Gastrocnemius medialis (tissue), 4 donors: ENCODE data around the gene RSPH1. TPM values are rescaled to one million over a fixed set of nuclear protein-coding genes. Genes with fewer than 3 reads are reported as not detected.

ENCODE experiments used
- ATAC-seq, 2 donors: fragments of 150-250 bp; one replicate each; pipeline ENCODE4 v1.9.1; 2016
- DNase-seq, 2 donors: peaks; one replicate each; pipeline ENCODE4 v3.0.0-alpha.2; 2019
- H3K27ac ChIP-seq, 4 donors: fragments of 200-600 bp; sonication (generic); 1 replicate in 1 of 4; 2 replicates in 3 of 4; pipeline ENCODE4 v1.5.1; 2016 to 2018; ENCODE audit warnings: mild to moderate bottlenecking in 2 of 4, moderate library complexity in 1 of 4
- H3K27me3 ChIP-seq, 3 donors: fragments of 200-600 bp; sonication (generic) in 2 of 3; 1 replicate in 1 of 3; 2 replicates in 2 of 3; pipeline versions ENCODE4 v1.5.1 to v1.6.0; 2016 to 2019; ENCODE audit warnings: mild to moderate bottlenecking in 1 of 3, moderate library complexity in 1 of 3
- H3K36me3 ChIP-seq, 2 donors: fragments of 200-600 bp; sonication (generic) in 1 of 2; one replicate each; pipeline ENCODE4 v1.5.1; 2017 to 2018
- H3K4me1 ChIP-seq, 2 donors: fragments of 200-600 bp; sonication (generic) in 1 of 2; one replicate each; pipeline ENCODE4 v1.5.1; 2016 to 2017; ENCODE audit warnings: mild to moderate bottlenecking in 2 of 2
- H3K4me3 ChIP-seq, 4 donors: fragments of 200-600 bp; sonication (generic) in 3 of 4; 1 replicate in 1 of 4; 2 replicates in 3 of 4; pipeline ENCODE4 v1.5.1; 2016 to 2019; ENCODE audit warnings: mild to moderate bottlenecking in 2 of 4
- H3K9me3 ChIP-seq, 3 donors: fragments of 200-600 bp; sonication (generic) in 2 of 3; 1 replicate in 1 of 3; 2 replicates in 2 of 3; pipeline ENCODE4 v1.5.1; 2016 to 2019
- CTCF ChIP-seq, 5 experiments: fragments of 450-650 bp in 3 of 5; fragments of 200-600 bp in 2 of 5; sonication (generic) in 2 of 5; IDR thresholded peaks in 4 of 5; conservative IDR thresholded peaks in 1 of 5; 1 replicate in 4 of 5; 2 replicates in 1 of 5; pipeline ENCODE4 v1.5.1; 2016 to 2019; ENCODE audit warnings: antibody characterized with exemption in 5 of 5, mild to moderate bottlenecking in 3 of 5, moderate library complexity in 3 of 5
- POLR2A ChIP-seq, 2 donors: fragments of 450-650 bp; IDR thresholded peaks; one replicate each; pipeline ENCODE4 v1.6.1; 2017; ENCODE audit warnings: antibody characterized with exemption in 2 of 2, mild to moderate bottlenecking in 2 of 2, moderate library complexity in 2 of 2
- in situ Hi-C, 4 donors: fragments of 200-750 bp; cut with MboI; loops; one replicate each; pipeline versions ENCODE4 v1.15.0 to v1.8.0; 2017; ENCODE audit warnings: low sequenced_read_pairs in 4 of 4
- intact Hi-C: fragments of 100-400 bp; cut with DNase I; formaldehyde crosslinking; loops from one replicate; pipeline ENCODE4 v1.15.1; 2023; ENCODE audit warnings: low total_unique reads
- total RNA-seq, 4 donors: library from RNA; depleted of rRNA; stranded (reverse); fragments of >200 nt; gene quantifications; one replicate each; pipeline versions ENCODE4 v1.1.0 to v1.2.3, GENCODE V29; 2016

Gene RSPH1
- total RNA-seq, 4 donors from 2014 or later = 0.29 TPM; not detected in 3

DNA sequence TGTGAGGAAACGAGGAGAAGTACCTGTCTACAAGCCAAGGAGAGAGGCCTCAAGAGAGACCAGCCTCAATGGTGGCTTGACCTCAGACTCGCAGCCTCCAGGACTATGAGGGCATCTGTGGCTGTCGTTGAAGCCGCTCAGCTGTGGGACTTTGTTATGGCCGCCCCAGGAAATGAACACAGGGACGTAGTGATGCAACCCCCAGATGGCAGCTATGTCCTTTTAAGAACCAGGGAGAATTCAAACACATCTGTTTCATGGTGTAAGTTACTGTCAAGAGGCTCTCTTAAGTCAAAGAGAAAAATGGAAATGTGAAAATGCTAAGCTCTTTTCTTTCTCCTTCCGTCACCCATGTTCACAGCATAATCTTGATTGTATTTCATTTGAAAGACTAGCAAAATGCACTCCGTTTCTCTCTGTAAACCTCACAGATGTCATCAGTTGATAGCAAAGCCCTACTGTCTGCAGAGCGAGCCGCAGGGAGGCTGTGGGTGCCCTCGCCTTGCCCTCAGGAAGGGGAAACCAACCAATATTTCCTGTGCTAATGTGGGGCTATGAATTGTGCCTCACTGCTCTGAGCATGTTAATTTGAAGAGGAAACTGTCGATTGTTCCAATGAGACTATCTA is 71.0 kb downstream of the RSPH1 start:
- no peak overlapping the region for H3K4me3 ChIP-seq
- in situ Hi-C loops = loop anchor here in 1 of 4 donors (25.0 kb wide), 1 partner anchor 88 kb away; no protein-coding TSS in a partner anchor
- intact Hi-C loops = no loop called here
- DNase-seq (no peak), ATAC-seq (no peak)
- peaks cover 5 to 32% (median 24%) of the 10 kb centered on the region in 3 donors for H3K27me3 ChIP-seq
- TF ChIP-seq CTCF (IDR thresholded peaks at IDR 0.05 in 4 of 5, conservative IDR thresholded peaks at IDR 0.05 in 1 of 5) (no peak), POLR2A (IDR thresholded peaks at IDR 0.05) (no peak)
- H3K9me3 ChIP-seq = no peaks in the 10 kb centered on the region
- no peaks in the 10 kb centered on the region for H3K36me3 ChIP-seq
- no peak overlapping the region for H3K27ac ChIP-seq
- H3K4me1 ChIP-seq = no peaks in the 10 kb centered on the region

GRCh38 chr21:42423685-42424084 is 72.3 kb downstream of the RSPH1 start:
- Histone ChIP-seq H3K9me3 (no peaks in the 10 kb centered on the region), H3K27ac (no peak overlapping the region), H3K4me1 (no peaks in the 10 kb centered on the region), H3K27me3 (peaks cover 5 to 28% (median 24%) of the 10 kb centered on the region in 3 donors), H3K4me3 (no peak overlapping the region), H3K36me3 (no peaks in the 10 kb centered on the region)
- DNase-seq (no peak), ATAC-seq (no peak)
- intact Hi-C loops (no loop called here), in situ Hi-C loops (no loop called here)
- TF ChIP-seq CTCF (IDR thresholded peaks at IDR 0.05 in 4 of 5, conservative IDR thresholded peaks at IDR 0.05 in 1 of 5) (no peak), POLR2A (IDR thresholded peaks at IDR 0.05) (no peak)

DNA sequence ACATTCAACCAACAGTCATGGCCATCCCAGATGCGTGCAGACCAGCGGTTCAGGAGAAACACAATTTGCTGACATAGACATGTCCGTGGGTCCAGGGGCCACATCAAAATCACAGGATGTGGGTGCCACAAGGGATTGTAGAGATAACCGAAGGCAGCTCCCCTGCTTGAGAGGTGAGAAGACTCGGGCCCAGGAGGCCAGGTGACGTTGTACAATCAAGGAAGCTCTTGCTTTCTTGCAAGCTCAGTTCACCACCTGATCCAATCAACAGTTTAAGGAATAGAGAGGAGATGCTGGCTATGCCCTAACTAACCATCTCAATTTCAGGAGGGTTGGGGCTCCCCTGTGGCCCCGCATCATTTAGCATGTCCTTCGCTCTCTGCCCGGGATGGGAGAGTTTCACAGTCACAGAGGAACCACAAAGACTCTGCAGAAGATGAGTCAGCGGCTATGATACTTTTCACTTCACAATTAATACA is 72.8 kb downstream of the RSPH1 start:
- intact Hi-C loops = no loop called here
- Histone ChIP-seq H3K4me3 (no peak overlapping the region), H3K27me3 (peaks cover 5 to 29% (median 27%) of the 10 kb centered on the region in 3 donors), H3K36me3 (no peaks in the 10 kb centered on the region), H3K4me1 (no peaks in the 10 kb centered on the region), H3K27ac (no peak overlapping the region), H3K9me3 (no peaks in the 10 kb centered on the region)
- DNase-seq = no peak
- in situ Hi-C loops = no loop called here
- ATAC-seq = no peak
- TF ChIP-seq POLR2A (IDR thresholded peaks at IDR 0.05) (no peak), CTCF (IDR thresholded peaks at IDR 0.05 in 4 of 5, conservative IDR thresholded peaks at IDR 0.05 in 1 of 5) (no peak)

Other genes with a start within 250 kb of the RSPH1 start
- gene TFF3, start 180.8 kb downstream of the RSPH1 start, total RNA-seq = 1 to 10 TPM in 1 of 4 donors, under 1 TPM in 3; 0.64 to 4.7 (median 0.89) TPM
- not detected for gene TFF2, start 145.2 kb downstream of the RSPH1 start, total RNA-seq
- gene TFF1, start 129.7 kb downstream of the RSPH1 start, total RNA-seq = not detected
- gene TMPRSS3, start 100.2 kb downstream of the RSPH1 start, total RNA-seq = not detected
- gene UBASH3A, start 92.3 kb downstream of the RSPH1 start, total RNA-seq = under 1 TPM in 1 of 4 donors, not detected in 3; 0.41 TPM
- gene SLC37A1, start 17.6 kb upstream of the RSPH1 start, total RNA-seq = 10 to 100 TPM in 2 of 4 donors, 1 to 10 TPM in 2; 8.3 to 16.1 (median 12.4) TPM
- gene PDE9A, start 157.4 kb upstream of the RSPH1 start, total RNA-seq = 1 to 10 TPM; 1.4 to 4.5 (median 1.8) TPM